GM12875 (cell line): ENCODE results near the gene ACOX1.
A peak's percentile ranks its signal among the peaks of the same experiment; 100 is the strongest.

Source experiments
- H3K4me3 ChIP-seq: one replicate; pipeline ENCODE4 v1.5.1; 2011; ENCODE audit warnings: low read depth, low read length, control low read depth
- TF ChIP-seq, protein P1 (sequence below): IDR thresholded peaks from 2 replicates; pipeline ENCODE4 v1.5.1; 2011; ENCODE audit warnings: low read depth, mild to moderate bottlenecking, control low read depth, inconsistent platforms, low read length, moderate library complexity, borderline replicate concordance; ENCODE audit not compliant: insufficient read depth

ACOX1 gene

DNA sequence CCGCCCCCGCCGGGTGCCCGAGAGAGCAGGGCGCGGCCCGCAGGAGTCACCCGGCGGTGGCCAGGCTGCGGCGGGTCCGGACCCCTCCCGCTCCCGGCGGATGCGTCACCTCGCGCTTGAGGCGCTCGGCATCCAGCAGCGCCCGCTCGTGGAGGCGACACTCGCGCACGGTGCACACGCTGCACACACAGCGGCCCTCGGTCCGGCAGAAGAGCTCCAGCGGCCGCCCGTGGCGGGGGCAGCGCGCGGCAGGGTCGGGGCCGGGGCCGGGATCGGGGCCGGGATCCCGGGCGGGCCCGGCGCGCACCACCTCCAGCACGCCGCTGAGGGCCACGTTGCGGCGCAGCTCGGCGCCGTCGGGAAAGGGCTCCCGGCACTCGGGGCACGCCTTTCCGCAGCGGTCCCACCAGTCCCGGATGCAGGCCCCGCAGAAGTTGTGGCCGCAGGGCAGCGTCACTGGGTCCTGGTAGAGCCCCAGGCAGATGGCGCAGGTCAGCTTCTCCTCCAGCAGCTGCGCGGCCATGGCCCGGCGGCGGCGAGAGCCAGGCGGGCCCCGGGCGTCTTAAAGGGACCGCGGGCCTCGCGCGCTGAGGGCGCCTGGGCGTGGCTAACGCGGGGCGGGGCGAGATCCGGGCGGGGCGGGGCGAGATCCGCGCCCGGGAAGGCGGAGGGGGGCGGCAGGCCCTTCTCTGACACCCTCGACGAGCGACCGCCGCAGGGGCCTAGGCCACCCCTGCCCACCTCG, 82.4 kb downstream of the ACOX1 start, which contains the start of gene TRIM65:
Gene TRIM65 (minus strand): TSS at position 537 of the 745 bp plus-strand sequence. CDS start 14 bp downstream, at position 523.
- H3K4me3 ChIP-seq: peak within 1 kb of the TSS; percentile 91
- TF ChIP-seq, protein P1, sequence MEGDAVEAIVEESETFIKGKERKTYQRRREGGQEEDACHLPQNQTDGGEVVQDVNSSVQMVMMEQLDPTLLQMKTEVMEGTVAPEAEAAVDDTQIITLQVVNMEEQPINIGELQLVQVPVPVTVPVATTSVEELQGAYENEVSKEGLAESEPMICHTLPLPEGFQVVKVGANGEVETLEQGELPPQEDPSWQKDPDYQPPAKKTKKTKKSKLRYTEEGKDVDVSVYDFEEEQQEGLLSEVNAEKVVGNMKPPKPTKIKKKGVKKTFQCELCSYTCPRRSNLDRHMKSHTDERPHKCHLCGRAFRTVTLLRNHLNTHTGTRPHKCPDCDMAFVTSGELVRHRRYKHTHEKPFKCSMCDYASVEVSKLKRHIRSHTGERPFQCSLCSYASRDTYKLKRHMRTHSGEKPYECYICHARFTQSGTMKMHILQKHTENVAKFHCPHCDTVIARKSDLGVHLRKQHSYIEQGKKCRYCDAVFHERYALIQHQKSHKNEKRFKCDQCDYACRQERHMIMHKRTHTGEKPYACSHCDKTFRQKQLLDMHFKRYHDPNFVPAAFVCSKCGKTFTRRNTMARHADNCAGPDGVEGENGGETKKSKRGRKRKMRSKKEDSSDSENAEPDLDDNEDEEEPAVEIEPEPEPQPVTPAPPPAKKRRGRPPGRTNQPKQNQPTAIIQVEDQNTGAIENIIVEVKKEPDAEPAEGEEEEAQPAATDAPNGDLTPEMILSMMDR: peak; percentile 49

DNA sequence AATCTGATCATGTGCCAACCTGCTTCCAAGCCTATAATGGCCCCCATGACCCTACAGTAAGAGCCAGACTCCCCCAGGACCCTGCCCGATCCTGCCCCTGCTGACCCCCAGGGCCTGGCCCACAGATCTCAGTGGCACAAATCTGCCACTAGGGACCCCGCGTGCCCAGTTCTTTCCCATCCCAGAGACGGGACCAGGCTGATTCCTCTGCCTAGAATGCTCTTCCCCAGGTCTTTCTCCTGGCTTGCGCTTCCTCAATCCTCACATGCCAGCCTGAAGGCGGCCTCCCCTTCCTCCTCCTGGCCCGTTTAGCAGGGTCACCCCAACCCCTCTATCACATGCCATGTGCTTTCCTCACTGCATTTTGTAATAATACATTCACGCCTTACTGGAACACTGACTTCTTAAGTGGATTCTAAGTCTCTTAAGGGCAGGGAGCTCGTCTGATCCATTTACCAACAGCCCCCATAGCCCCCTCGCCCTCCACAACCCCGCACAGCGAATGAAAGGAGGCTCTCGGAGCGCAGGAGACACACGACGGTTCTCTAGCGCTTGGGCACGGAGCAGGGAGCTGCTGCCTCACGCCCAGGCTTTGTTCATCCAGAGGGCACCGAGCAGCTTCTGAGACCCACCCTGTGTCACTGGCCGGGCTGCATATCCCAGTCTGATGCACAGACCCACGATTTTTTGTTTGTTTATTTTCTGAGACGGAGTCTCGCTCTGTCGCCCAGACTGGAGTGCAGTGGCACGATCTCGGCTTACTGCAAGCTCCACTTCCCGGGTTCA, 83.4 kb downstream of the ACOX1 start:
- TF ChIP-seq, protein P1: peak; percentile 44; the same call in 1 of the 2 replicates
- H3K4me3 ChIP-seq: peak overlapping the region; percentile 91

DNA sequence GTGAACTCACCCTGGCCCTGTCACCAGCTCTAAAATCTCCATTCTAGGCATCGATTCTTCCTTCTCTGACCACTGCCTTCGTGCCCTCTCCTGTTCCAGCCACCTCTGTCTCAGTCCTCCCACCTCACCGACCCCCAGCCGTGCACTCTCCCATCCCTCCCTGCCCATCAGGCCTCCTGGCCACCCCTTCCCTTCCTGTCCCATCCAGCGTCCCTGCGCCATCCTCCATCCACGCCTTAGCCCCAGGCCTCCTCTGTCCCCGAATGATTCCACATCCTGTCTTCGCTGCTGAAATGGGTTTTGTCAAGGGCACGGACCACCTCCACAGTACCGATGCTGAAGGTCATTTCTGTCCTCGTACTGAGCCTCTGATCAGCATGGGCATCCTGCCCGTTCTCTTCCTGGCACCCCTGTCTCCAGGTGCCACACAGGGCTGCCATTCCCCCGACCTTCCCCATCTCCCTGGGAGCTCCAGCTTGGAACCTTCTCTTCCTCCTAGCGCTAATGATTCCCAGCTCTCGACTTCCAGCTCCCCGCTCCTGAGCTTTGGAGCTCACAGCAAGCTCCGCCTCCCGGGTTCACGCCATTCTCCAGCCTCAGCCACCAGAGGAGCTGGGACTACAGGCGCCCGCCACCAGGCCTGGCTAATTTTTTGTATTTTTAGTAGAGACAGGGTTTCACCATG, 84.8 kb downstream of the ACOX1 start:
- TF ChIP-seq, protein P1: no peak
- H3K4me3 ChIP-seq: no peak overlapping the region

- no peak overlapping the region for H3K4me3 ChIP-seq
- TF ChIP-seq, protein P1: no peak
Measured at GRCh38 chr17:75893305-75894048, 85.5 kb downstream of the ACOX1 start.

DNA sequence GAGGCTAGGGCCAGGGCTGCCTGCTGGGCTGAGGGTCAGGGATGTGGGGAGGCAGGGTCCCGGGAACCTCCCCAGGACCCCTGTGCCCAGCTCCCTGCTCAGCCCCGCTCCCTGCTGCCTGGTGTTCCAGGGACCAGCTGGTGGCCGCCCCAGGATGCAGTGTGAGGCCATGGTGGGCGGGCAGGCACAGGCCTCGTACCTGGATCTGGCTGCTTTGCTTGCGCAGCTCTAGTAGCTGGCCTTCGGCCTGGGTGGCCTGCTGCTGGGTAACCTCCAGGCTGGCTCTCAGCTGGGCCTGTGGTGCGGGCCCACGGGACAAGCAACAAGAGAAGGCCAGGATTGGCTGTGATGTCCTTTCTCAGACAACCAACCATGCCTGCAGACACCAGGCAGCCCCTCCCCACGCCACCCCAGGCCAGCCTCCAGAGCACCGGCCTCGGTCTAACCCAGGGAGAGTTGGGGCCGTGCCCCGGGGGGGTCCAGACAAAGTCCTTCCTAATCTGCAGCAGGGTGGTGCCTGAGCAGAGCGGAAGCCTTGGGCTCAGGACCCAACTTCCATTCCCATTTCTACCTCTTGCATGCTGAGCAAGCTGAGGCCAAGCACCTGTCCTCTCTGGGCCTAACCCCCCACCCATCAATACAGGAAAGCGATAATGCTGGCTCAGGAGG, 86.3 kb downstream of the ACOX1 start:
- TF ChIP-seq, protein P1: no peak
- no peak overlapping the region for H3K4me3 ChIP-seq

DNA sequence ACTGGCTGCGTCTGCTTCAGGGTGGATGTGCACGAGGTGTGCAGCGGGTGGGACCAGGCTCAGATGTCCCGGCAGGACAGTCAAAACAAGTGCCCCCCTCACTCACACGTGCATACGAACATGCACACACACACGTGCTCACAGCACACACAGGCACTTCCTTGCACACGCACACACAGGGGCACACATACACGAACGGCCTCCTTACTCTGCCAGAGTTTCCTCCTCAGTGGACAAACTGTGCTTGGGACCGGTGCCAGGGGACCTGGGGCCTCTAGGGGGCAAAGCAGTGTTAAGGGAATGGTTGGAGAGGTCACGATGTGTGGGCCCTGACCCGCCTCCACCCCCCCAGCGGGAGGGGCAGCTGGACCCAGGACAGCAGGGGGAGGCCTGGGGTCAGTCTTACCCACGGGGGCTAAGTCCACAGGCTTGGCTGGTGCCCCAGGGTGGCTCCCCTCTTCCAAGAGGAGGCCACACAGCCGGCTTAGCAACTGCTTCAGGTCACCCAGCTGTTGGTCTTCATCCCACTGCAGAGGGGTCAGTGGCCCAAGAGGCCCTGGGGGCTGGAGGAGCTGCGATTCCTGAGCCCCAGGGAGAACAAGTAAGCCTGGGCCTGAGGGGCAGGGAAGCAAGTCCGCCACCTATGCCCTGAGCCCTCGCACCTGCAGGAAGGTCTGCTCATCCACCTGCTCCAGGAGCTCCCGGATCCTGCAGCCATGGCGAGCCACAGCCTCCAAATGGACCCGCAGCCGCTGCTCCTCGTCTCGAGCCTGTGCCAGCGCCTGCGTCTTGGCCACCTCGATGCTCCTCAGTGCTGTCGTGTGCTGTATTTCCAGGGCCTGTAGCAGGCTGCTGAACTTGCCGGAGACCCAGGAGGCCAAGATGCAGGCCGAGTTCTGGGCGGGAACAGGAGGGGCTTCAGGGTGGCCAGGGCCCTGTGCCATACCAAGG, 87.1 kb downstream of the ACOX1 start:
- no peak overlapping the region for H3K4me3 ChIP-seq
- TF ChIP-seq, protein P1: no peak
